HepG2 (cell line): ENCODE results near the gene CUEDC2. TPM values are rescaled to one million over a fixed set of nuclear protein-coding genes. Genes with fewer than 3 reads are reported as not detected.

Experiments
- ATAC-seq: fragments of 200-7000 bp; cut with Tn5 transposase; 3 replicates; pipeline ENCODE4 v1.9.1; 2020; ENCODE audit warnings: mild to moderate bottlenecking, moderate library complexity
- BruUV-seq: library from RNA; stranded (reverse); fragments of 400-500 nt; replicated peaks from 2 replicates; lab custom pipeline; 2021; lab: Mats Ljungman, UMichigan
- CTCF ChIA-PET: fragments of 300-600 bp; formaldehyde crosslinking; extraction: SDS; loops from one replicate; lab custom pipeline; 2021; ENCODE audit warnings: low total read pairs, inconsistent platforms, low intra/inter-chr PET ratio; lab: Yijun Ruan, JAX
- POLR2A ChIA-PET: fragments of 350-600 bp; sonication (Branson Sonifier 250); formaldehyde crosslinking; loops from one replicate; lab custom pipeline; 2020; ENCODE audit warnings: antibody characterized with exemption, inconsistent platforms; lab: Yijun Ruan, JAX
- DNase-seq: peaks from one replicate; pipeline ENCODE4 v3.0.0-alpha.2; 2015; ENCODE audit warnings: low spot score
- FAIRE-seq: peaks from 3 replicates; lab custom pipeline; 2011; peaks lifted over from hg19 to GRCh38; lab: Jason Lieb, UNC
- H2AFZ ChIP-seq: one replicate; pipeline ENCODE4 v1.6.1; 2011; ENCODE audit warnings: low read length, inconsistent platforms
- H3K27ac ChIP-seq: fragments of 300-600 bp; 3 replicates; pipeline ENCODE4 v1.8.0; 2011; ENCODE audit warnings: mixed run types, mild to moderate bottlenecking, mixed read lengths, low read length, inconsistent platforms; ENCODE audit not compliant: insufficient read depth; ENCODE audit errors: extremely low read length
- H3K27me3 ChIP-seq, 2 experiments: fragments of 200-600 bp in 1 of 2; 2 replicates in 1 of 2; 3 replicates in 1 of 2; pipeline versions ENCODE4 v1.6.0 to v1.8.0; 2011; ENCODE audit warnings: low read length in 2 of 2, mild to moderate bottlenecking in 2 of 2, moderate library complexity in 2 of 2, inconsistent platforms in 1 of 2; ENCODE audit not compliant: insufficient read depth in 2 of 2, control insufficient read depth in 1 of 2
- H3K36me3 ChIP-seq, 2 experiments: fragments of 200-600 bp in 1 of 2; replicated peaks in 1 of 2; 2 replicates in 1 of 2; 3 replicates in 1 of 2; pipeline versions ENCODE4 v1.5.1 to v1.8.0; 2011; ENCODE audit warnings: low read length in 2 of 2, inconsistent platforms in 1 of 2; ENCODE audit not compliant: insufficient read depth in 2 of 2, control insufficient read depth in 1 of 2
- H3K4me1 ChIP-seq: 2 replicates; pipeline ENCODE4 v1.5.1; 2012; ENCODE audit warnings: low read length, inconsistent platforms; ENCODE audit not compliant: insufficient read depth
- H3K4me2 ChIP-seq: 2 replicates; pipeline ENCODE4 v1.6.0; 2011; ENCODE audit warnings: low read depth, low read length, inconsistent platforms
- H3K4me3 ChIP-seq, 3 experiments: fragments of 200-600 bp in 1 of 3; sonication (generic), shearing (Covaris generic) in 1 of 3; replicated peaks in 1 of 3; 2 replicates each; pipeline ENCODE4 v1.5.1; 2011 to 2016; ENCODE audit warnings: low read length in 3 of 3, inconsistent platforms in 2 of 3, low read depth in 2 of 3, mild to moderate bottlenecking in 2 of 3, control low read depth in 1 of 3, mixed read lengths in 1 of 3; ENCODE audit not compliant: insufficient read depth in 1 of 3
- H3K79me2 ChIP-seq: one replicate; pipeline ENCODE4 v1.6.1; 2011; ENCODE audit warnings: low read length, inconsistent platforms; ENCODE audit not compliant: insufficient read depth
- H3K9ac ChIP-seq: 2 replicates; pipeline ENCODE4 v1.6.0; 2011; ENCODE audit warnings: mild to moderate bottlenecking, low read depth, low read length, inconsistent platforms; ENCODE audit not compliant: insufficient read depth
- H3K9me3 ChIP-seq: 2 replicates; pipeline ENCODE4 v1.5.1; 2012; ENCODE audit warnings: mild to moderate bottlenecking, low read length
- H4K20me1 ChIP-seq: 2 replicates; pipeline ENCODE4 v1.6.0; 2011; ENCODE audit warnings: inconsistent platforms, mild to moderate bottlenecking, low read length, moderate library complexity; ENCODE audit not compliant: insufficient read depth
- ARID2 ChIP-seq: sonication (generic); formaldehyde crosslinking; IDR thresholded peaks from 2 replicates; pipeline ENCODE4 v1.8.1; 2022; ENCODE audit warnings: mild to moderate bottlenecking, missing genetic modification reagents, borderline replicate concordance
- ATF2 ChIP-seq: sonication (generic); formaldehyde crosslinking; IDR thresholded peaks from 2 replicates; pipeline ENCODE4 v1.4.0; 2020; ENCODE audit warnings: missing genetic modification reagents
- BCL6 ChIP-seq: IDR thresholded peaks from 2 replicates; pipeline ENCODE4 v1.6.1; 2016; ENCODE audit warnings: missing genetic modification reagents, missing compliant biosample characterization
- BHLHE40 ChIP-seq: IDR thresholded peaks from 2 replicates; pipeline ENCODE4 v1.6.1; 2011; ENCODE audit warnings: low read length, improper control_type of control experiment
- HOMEZ ChIP-seq: IDR thresholded peaks from 2 replicates; pipeline ENCODE4 v1.6.1; 2016; ENCODE audit warnings: low read depth
- NONO ChIP-seq, 2 experiments: fragments of 450-650 bp in 1 of 2; sonication (generic) in 1 of 2; formaldehyde crosslinking in 1 of 2; IDR thresholded peaks in 1 of 2; conservative IDR thresholded peaks in 1 of 2; 2 replicates each; pipeline versions ENCODE4 v1.6.1 to v1.8.0; 2017 to 2022; ENCODE audit warnings: mild to moderate bottlenecking in 1 of 2, missing genetic modification reagents in 1 of 2, moderate library complexity in 1 of 2
- RXRA ChIP-seq: sonication (generic); formaldehyde crosslinking; IDR thresholded peaks from 2 replicates; pipeline ENCODE4 v1.5.1; 2020; ENCODE audit warnings: missing genetic modification reagents
- SP140L ChIP-seq: sonication (generic); formaldehyde crosslinking; IDR thresholded peaks from 2 replicates; pipeline ENCODE4 v1.4.0; 2020; ENCODE audit warnings: missing genetic modification reagents, borderline replicate concordance
- SSRP1 ChIP-seq: IDR thresholded peaks from 2 replicates; pipeline ENCODE4 v1.6.1; 2016; ENCODE audit warnings: control low read depth
- TBX3 ChIP-seq: fragments of 450-650 bp; IDR thresholded peaks from 2 replicates; pipeline ENCODE4 v1.6.1; 2017; ENCODE audit warnings: antibody characterized with exemption, mild to moderate bottlenecking, inconsistent platforms, borderline replicate concordance
- ZBTB21 ChIP-seq: sonication (generic); formaldehyde crosslinking; IDR thresholded peaks from 2 replicates; pipeline ENCODE4 v1.4.0; 2020; ENCODE audit warnings: missing genetic modification reagents
- ZC3H13 ChIP-seq: sonication (generic); formaldehyde crosslinking; IDR thresholded peaks from 2 replicates; pipeline ENCODE4 v1.8.1; 2023; ENCODE audit warnings: mild to moderate bottlenecking, missing genetic modification reagents, moderate library complexity
- ZNF263 ChIP-seq: sonication (generic); formaldehyde crosslinking; IDR thresholded peaks from 2 replicates; pipeline ENCODE4 v1.4.0; 2020; ENCODE audit warnings: missing genetic modification reagents
- ZNF510 ChIP-seq: sonication (generic); formaldehyde crosslinking; IDR thresholded peaks from 2 replicates; pipeline ENCODE4 v1.4.0; 2020; ENCODE audit warnings: low read depth, mild to moderate bottlenecking, missing genetic modification reagents
- ZNF605 ChIP-seq: sonication (generic); formaldehyde crosslinking; IDR thresholded peaks from 2 replicates; pipeline ENCODE4 v1.8.0; 2022; ENCODE audit warnings: mild to moderate bottlenecking, missing genetic modification reagents
- ZNF720 ChIP-seq: sonication (generic); formaldehyde crosslinking; IDR thresholded peaks from 2 replicates; pipeline ENCODE4 v1.4.0; 2020; ENCODE audit warnings: missing genetic modification reagents
- ZNF737 ChIP-seq: sonication (generic); formaldehyde crosslinking; IDR thresholded peaks from 2 replicates; pipeline ENCODE4 v1.5.0; 2020; ENCODE audit warnings: missing genetic modification reagents, mild to moderate bottlenecking, borderline replicate concordance
- ZSCAN30 ChIP-seq: sonication (generic); formaldehyde crosslinking; IDR thresholded peaks from 2 replicates; pipeline ENCODE4 v1.5.0; 2020; ENCODE audit warnings: mild to moderate bottlenecking, missing genetic modification reagents
- WGBS: methylation state at CpG from one replicate; pipeline ENCODE4 v1.1.6; 2017; ENCODE audit warnings: low lambda C conversion rate; 5-methylcytosine and 5-hydroxymethylcytosine counted together
- in situ Hi-C: cut with HindIII; loops from 2 replicates; pipeline ENCODE4 v1.10.0; 2017; ENCODE audit warnings: low pct_unique_long_range_greater_than_20kb; ENCODE audit not compliant: extremely low pct_ligation_motif_present
- intact Hi-C: fragments of 100-400 bp; cut with micrococcal nuclease; formaldehyde crosslinking; loops from one replicate; pipeline ENCODE4 v1.10.0; 2022; ENCODE audit not compliant: unreplicated experiment
- polyA plus RNA-seq, 8 experiments: library from polyadenylated mRNA; depleted of rRNA in 3 of 8; stranded (reverse) in 7 of 8; unstranded in 1 of 8; fragments of >200 nt; fragmentation: Illumina TruSeq in 4 of 8; extraction: Trizol in 4 of 8; gene quantifications; 2 replicates each; pipeline versions ENCODE4 v1.2.1 to v1.2.3, GENCODE V29; 2011 to 2016; ENCODE audit warnings: low read depth in 4 of 8, missing spikeins in 1 of 8, mixed read lengths in 1 of 8; ENCODE audit not compliant: insufficient read depth in 1 of 8
- total RNA-seq, 5 experiments: library from RNA; depleted of rRNA; stranded (reverse); fragments of >200 nt; fragmentation: Illumina TruSeq; extraction: Trizol; gene quantifications; 2 replicates each; pipeline ENCODE4 v1.2.3, GENCODE V29; 2016; ENCODE audit warnings: low read depth in 1 of 5
- TF ChIP-seq, protein P1 (sequence below): IDR thresholded peaks from 2 replicates; pipeline ENCODE4 v1.6.1; 2012; ENCODE audit warnings: inconsistent platforms
- TF ChIP-seq, protein P2 (sequence below): sonication (generic); formaldehyde crosslinking; IDR thresholded peaks from 2 replicates; pipeline ENCODE4 v1.8.0; 2022; ENCODE audit warnings: mild to moderate bottlenecking, missing genetic modification reagents, borderline replicate concordance

Gene CUEDC2
- total and polyA plus RNA-seq, 2 of the 13 experiments (the other 11 are each of a cell fraction or from before 2014, with no cell fraction given) = 13.1 to 18.4 TPM

- H3K4me3 ChIP-seq = peak overlapping the region; percentile 74 to 92 (median 91)
- ATAC-seq = peak; percentile 6
- in situ Hi-C loops = no loop called here
Observed at GRCh38 chr10:102431452-102432124, 786 bp downstream of the CUEDC2 start.

More at GRCh38 chr10:102431452-102432124, 786 bp downstream of the CUEDC2 start:
- ChIA-PET POLR2A (interaction anchor here (1.1 to 6.8 kb wide), 10 partner anchors 10 to 210 kb away, joined by 3 to 135 read pairs (median 8); partner anchors contain the start of genes C10orf95, FBXL15, NFKB2 and SUFU), CTCF (no interaction called here)
- Histone ChIP-seq H3K27me3 (no peaks in the 10 kb centered on the region; a peak in 1 of 5 replicates), H3K36me3 (no peaks in the 10 kb centered on the region), H3K79me2 (peaks cover 5% of the 10 kb centered on the region), H3K27ac (peak overlapping the region; percentile 62), H3K4me1 (peaks cover 32% of the 10 kb centered on the region), H4K20me1 (no peaks in the 10 kb centered on the region), H3K9me3 (no peaks in the 10 kb centered on the region), H2AFZ (no peak overlapping the region), H3K9ac (peak overlapping the region; percentile 85), H3K4me2 (peak overlapping the region; percentile 76)
- intact Hi-C loops = loop anchor here (1.0 to 2.0 kb wide), 2 partner anchors 9 to 17 kb away; no protein-coding TSS in a partner anchor
- TF ChIP-seq TBX3 = no peak
- no peak for TF ChIP-seq ATF2 (CRISPR knock-in tag)
- no peak for TF ChIP-seq ZNF720
- no peak for TF ChIP-seq ZNF510 (CRISPR knock-in tag)
- TF ChIP-seq RXRA (CRISPR knock-in tag) = 0 out of 2 replicates have a peak, but pooled peaks have one; percentile 4
- TF ChIP-seq, protein P1, sequence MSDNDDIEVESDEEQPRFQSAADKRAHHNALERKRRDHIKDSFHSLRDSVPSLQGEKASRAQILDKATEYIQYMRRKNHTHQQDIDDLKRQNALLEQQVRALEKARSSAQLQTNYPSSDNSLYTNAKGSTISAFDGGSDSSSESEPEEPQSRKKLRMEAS = peak; percentile 32; the same call in 1 of the 2 replicates
- no peak for TF ChIP-seq BHLHE40
- TF ChIP-seq HOMEZ (CRISPR knock-in tag) = no peak
- TF ChIP-seq ARID2 (CRISPR knock-in tag) = 0 out of 2 replicates have a peak, but pooled peaks have one; percentile 35
- TF ChIP-seq ZNF605 = peak; percentile 43; the same call in 1 of the 2 replicates
- TF ChIP-seq BCL6 (CRISPR knock-in tag) = 0 out of 2 replicates have a peak, but pooled peaks have one; percentile 6
- 0 out of 2 replicates have a peak, but pooled peaks have one; percentile 47 for TF ChIP-seq ZC3H13 (CRISPR knock-in tag)
- TF ChIP-seq, protein P2, sequence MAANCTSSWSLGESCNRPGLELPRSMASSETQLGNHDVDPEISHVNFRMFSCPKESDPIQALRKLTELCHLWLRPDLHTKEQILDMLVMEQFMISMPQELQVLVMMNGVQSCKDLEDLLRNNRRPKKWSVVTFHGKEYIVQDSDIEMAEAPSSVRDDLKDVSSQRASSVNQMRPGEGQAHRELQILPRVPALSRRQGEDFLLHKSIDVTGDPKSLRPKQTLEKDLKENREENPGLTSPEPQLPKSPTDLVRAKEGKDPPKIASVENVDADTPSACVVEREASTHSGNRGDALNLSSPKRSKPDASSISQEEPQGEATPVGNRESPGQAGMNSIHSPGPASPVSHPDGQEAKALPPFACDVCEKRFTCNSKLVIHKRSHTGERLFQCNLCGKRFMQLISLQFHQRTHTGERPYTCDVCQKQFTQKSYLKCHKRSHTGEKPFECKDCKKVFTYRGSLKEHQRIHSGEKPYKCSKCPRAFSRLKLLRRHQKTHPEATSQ (CRISPR knock-in tag) = 0 out of 2 replicates have a peak, but pooled peaks have one; percentile 6
- no peak for TF ChIP-seq NONO (IDR thresholded peaks at IDR 0.05)
- 0 out of 2 replicates have a peak, but pooled peaks have one; percentile 37 for TF ChIP-seq NONO (CRISPR knock-in tag; conservative IDR thresholded peaks at IDR 0.05)
- TF ChIP-seq SP140L (CRISPR knock-in tag) = no peak
- no peak for TF ChIP-seq ZBTB21 (CRISPR knock-in tag)
- TF ChIP-seq ZNF263 (CRISPR knock-in tag) = 0 out of 2 replicates have a peak, but pooled peaks have one; percentile 28
- 0 out of 2 replicates have a peak, but pooled peaks have one; percentile 8 for TF ChIP-seq SSRP1 (CRISPR knock-in tag)
- TF ChIP-seq ZNF737 (CRISPR knock-in tag) = 0 out of 2 replicates have a peak, but pooled peaks have one; percentile 57
- TF ChIP-seq ZSCAN30 (CRISPR knock-in tag) = no peak
- no TSS peak for BruUV-seq
- WGBS = 14% methylated on average over 4 of the region's 4 CpGs
- DNase-seq (no peak), FAIRE-seq (no peak)
